Activated CD8-positive, alpha-beta memory T cell treated with anti-CD3 and anti-CD28 coated beads for 4 hours (primary cell): ENCODE measurements around the gene GRK6.

Source experiments
- DNase-seq, 2 donors: peaks; one replicate each; pipeline ENCODE4 v3.0.0-alpha.2; 2020; ENCODE audit warnings: low read depth in 2 of 2

GRK6 gene

DNA sequence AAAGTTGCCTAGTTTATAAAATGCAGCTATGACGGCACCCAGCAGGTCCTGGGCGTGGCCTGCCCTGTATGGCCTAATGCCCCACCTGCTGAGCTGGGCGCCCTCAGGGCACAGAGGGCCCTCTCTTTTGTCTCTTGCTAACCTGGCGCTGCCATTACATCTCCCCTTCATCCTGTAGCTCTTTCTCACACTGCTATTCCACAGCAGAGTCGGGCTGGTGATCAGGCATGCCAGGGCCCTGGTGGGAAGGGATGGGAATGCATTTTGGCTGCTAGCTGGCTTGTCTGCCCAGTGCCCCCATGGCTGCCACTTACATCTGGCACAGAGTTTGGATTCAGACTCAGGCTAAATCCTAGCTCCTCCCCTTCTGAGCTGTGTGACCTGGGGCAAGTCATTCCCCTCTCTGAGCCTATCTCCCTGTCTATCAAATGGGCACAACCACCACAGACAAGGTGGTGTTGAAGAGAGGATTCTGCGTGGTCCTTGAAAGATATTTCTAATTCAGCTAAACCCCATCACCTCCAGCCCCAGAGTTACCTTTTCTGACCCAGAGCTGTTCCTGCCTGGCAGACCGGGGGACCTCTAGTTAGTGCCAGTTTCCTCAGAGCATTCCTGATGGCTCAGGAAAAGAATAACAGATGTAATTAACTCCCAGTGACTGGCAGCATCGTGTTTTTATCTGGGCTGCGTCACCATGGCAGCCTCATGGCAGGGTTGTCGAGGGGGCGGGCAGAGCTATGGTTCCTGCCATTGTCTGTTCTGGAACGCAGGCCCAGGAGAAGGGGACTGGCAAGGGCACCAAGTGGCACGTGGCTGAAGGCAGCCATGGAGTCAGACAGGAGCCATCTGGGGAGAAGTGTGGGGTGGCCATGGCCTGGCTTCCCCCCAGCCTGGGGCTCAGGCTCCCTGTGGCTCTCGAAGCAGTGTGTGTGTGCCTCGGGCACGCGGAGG, 26.5 kb downstream of the GRK6 start:
- DNase-seq, result no peak

GRCh38 chr5:177453852-177454396, 27.4 kb downstream of the GRK6 start:
- DNase-seq, result no peak

DNA sequence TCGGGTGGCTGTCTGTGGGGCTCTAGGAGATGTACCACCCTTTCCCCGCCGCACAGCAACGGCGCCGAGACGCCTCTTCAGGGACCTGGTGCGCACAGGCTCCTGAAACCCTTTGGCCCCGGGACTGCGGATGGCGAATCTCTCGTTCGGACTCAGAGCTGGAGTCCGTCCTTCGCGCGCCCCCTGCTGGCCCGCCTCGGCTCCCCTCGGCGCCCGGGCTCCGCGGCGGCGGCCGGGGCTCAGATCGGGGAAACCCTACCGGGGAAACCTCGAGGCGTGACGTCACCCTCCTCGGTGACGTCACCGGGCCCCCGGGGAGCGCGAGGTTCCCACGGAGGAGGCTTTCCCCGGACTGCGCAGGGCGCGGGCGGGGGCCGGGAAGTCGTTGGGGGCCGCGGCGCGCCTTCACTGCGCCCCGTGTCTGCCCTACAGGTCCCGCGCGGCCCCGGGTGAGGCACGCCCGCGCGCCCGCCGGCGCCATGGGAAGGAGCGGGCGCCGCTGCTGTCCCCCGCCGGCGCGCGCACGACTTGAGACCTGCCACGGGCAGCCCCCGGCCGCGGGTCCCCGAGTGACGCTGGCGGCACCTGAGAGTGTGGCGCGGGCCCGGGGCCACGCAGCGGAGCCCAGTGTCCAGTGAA, 28.0 kb downstream of the GRK6 start:
- DNase-seq, result peak; percentile 85 to 92

DNA sequence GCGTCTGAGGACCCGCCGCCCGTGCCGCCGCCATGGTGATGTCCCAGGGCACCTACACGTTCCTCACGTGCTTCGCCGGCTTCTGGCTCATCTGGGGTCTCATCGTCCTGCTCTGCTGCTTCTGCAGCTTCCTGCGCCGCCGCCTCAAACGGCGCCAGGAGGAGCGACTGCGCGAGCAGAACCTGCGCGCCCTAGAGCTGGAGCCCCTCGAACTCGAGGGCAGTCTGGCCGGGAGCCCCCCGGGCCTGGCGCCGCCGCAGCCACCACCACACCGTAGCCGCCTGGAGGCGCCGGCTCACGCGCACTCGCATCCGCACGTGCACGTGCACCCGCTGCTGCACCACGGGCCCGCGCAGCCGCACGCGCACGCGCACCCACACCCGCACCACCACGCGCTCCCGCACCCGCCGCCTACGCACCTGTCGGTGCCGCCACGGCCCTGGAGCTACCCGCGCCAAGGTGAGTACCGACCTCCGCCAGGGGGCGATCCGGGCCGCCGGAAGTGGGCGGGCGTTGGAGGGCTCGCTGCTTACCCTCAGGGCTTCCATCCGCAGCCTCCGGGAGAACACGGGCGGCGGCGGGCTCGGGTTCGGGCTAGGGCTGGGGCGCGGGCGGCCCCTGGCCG, 28.7 kb downstream of the GRK6 start:
- peak; percentile 82 to 87 for DNase-seq

GRCh38 chr5:177455661-177456590, 29.4 kb downstream of the GRK6 start:
- peak; percentile 91 to 92 for DNase-seq

- DNase-seq, result no peak
Measured at GRCh38 chr5:177456591-177456964, 30.1 kb downstream of the GRK6 start.

GRCh38 chr5:177456976-177457851, 30.7 kb downstream of the GRK6 start:
- DNase-seq, result no peak

GRCh38 chr5:177457852-177458681, 31.6 kb downstream of the GRK6 start:
- no peak for DNase-seq

GRCh38 chr5:177458912-177459350, 32.5 kb downstream of the GRK6 start:
- no peak for DNase-seq

GRCh38 chr5:177459357-177459756, 32.9 kb downstream of the GRK6 start:
- no peak for DNase-seq

DNA sequence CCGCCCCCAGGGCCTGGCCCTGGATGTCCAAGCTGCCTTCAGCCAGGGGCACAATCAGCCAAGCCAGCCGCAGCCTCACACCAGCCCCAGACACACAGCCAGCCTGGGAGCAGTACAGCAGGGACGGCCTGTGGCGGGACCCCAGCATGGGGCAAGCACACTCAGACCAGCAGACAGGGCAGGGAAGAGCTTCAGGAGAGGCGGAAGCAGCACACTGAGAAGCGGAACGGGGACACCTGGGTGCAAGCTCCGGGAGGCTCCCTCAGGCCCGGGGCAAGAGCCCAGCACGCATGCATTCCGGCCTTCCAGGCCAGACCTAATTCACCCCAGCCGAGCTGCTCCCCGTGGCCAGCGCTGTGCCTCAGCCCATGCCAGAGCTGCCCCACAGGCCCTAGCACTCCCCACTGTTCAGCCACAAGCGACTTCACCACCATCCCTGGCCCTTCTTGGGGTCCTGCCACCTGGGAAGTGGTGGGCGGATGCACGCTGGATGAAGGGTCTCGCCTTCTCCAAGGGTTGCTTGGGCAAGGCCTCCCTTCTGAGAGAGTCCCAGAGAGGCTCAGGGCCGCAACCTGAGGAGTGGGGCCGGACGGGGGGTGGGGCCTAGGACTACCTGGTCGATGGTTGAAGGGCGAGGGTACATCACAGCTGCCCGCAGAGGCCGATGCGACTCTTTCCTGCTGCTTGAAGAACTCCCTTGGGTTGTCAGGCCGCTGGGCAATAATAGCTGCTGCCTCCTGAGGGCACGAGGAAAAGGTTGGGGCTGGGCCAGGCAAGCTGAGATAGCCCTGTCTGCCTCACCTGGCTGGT, 33.5 kb downstream of the GRK6 start:
- DNase-seq, result no peak

GRCh38 chr5:177462021-177462670, 35.7 kb downstream of the GRK6 start:
- DNase-seq, result no peak

DNA sequence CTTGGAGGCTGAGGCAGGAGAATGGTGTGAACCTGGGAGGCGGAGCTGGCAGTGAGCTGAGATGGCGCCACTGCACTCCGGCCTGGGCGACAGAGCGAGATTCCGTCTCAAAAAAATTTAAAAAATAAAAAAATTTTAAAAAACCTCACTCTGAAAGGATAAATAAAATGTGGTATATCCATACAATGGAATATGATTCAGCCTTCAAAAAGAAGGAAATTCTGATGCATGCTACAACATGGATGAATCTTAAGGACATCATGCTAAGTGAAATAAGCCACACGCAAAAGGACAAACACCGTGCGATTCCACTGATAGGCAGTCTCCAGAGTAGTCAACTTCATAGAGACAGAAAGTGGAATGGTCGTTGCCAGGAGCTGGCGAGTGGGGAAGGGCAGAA, 38.6 kb downstream of the GRK6 start:
- no peak for DNase-seq

GRCh38 chr5:177466861-177467260, 40.4 kb downstream of the GRK6 start:
- no peak for DNase-seq

GRCh38 chr5:177467436-177467835, 41.0 kb downstream of the GRK6 start:
- no peak for DNase-seq

- DNase-seq, result no peak
Measured at GRCh38 chr5:177468329-177468684, 41.8 kb downstream of the GRK6 start.

DNA sequence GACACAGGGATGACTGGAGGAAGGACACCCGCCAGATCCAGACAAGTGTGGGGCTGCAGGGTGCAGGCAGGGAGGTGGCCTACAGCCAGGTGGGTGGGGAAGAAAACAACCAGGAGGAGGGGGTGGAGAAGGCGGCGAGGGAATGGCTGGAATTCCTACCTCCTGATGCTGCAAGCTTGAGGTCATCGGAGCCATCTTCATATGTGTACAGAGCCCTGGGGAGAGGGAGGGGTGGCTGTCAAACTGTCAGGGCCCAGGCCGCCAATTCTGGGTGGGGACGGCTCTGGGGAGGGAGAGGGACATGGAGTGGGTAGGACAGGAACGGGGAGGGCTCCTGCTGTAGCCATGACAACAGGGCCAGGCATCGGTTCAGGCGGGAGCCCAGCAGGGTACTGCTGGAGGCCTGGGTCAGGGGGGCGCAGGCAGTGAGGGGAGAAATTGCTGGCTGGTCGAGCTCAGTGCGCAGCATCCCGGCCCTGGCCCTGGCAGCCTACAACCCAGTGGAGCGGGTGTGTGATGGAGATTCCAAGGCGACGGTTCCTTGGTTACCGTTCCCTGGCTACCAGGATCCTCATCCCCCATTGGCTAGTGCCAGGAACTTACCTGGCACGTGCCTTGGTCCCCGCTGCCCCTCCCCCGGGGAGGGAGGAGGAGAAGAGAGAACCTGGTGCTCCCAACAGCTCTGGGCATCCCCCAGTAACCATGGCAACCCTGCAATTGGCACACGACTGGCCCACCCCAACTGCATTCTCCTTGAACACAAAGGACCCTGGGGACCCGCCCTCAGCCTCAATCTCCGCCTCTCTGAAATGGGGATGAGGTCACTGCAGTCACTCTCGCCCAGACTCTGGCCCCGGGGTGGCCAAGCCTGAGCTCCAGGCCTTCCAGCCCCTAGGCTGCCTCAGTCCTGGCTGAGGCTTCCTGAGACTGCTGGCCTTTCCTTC, 42.5 kb downstream of the GRK6 start:
- DNase-seq, result no peak
